Measurements from ENCODE around the gene HLA-E.
"Not testable (repeated sequence)": the region's sequence is repeated elsewhere in the genome, so short reads cannot be mapped to it uniquely, and the experiment has no call there.

Gene HLA-E

GRCh38 chr6:30493643-30494250, 4.4 kb downstream of the HLA-E start:
- H3K4me2 ChIP-seq (ENCODE audit: low read depth, low read length, poor library complexity, severe bottlenecking): peak overlapping the region; percentile 99
- H2AFZ ChIP-seq (ENCODE audit: low read length): no peak overlapping the region
- no peaks in the 10 kb centered on the region for H3K9me2 ChIP-seq (replicated peaks; ENCODE audit: low read depth, low read length)
- H3K79me2 ChIP-seq (ENCODE audit: insufficient read depth, low read length): peaks cover 45% of the 10 kb centered on the region
- H3K36me3 ChIP-seq (ENCODE audit: insufficient read depth, low read length): peaks cover 24% of the 10 kb centered on the region; the same call in 1 of the 2 replicates
- peaks cover 42% of the 10 kb centered on the region for H4K20me1 ChIP-seq (ENCODE audit: insufficient read depth, low read length, poor library complexity, severe bottlenecking)
- H3K9ac ChIP-seq (ENCODE audit: low read depth, low read length, poor library complexity, severe bottlenecking): no peak overlapping the region
- TF ChIP-seq EZH2phosphoT487 (IDR thresholded peaks at IDR 0.05; ENCODE audit: borderline replicate concordance) (no peak), CTCF (conservative IDR thresholded peaks at IDR 0.05; ENCODE audit: low read length) (peak; percentile 67)
- H3K4me1 ChIP-seq (ENCODE audit: insufficient read depth, low read length, poor library complexity, severe bottlenecking): peaks cover 47% of the 10 kb centered on the region
- H3K9me3 ChIP-seq (ENCODE audit: insufficient read depth, low read depth, low read length): no peaks in the 10 kb centered on the region
- peaks cover 11% of the 10 kb centered on the region; the same call in 1 of the 2 replicates for H3F3A ChIP-seq (ENCODE audit: low read depth)
- no peak overlapping the region for H3K4me3 ChIP-seq (ENCODE audit: low read length, poor library complexity, severe bottlenecking)
- peaks cover 6% of the 10 kb centered on the region for H3K27me3 ChIP-seq (ENCODE audit: insufficient read depth, low read length, poor library complexity, severe bottlenecking)

GRCh38 chr6:30494291-30494861, 5.1 kb downstream of the HLA-E start:
- Histone ChIP-seq H3K4me1 (ENCODE audit: insufficient read depth, low read length, poor library complexity, severe bottlenecking) (peaks cover 43% of the 10 kb centered on the region), H3K79me2 (ENCODE audit: insufficient read depth, low read length) (peaks cover 44% of the 10 kb centered on the region), H3K9me2 (replicated peaks; ENCODE audit: low read depth, low read length) (no peaks in the 10 kb centered on the region), H3K4me3 (ENCODE audit: low read length, poor library complexity, severe bottlenecking) (no peak overlapping the region), H3K27me3 (ENCODE audit: insufficient read depth, low read length, poor library complexity, severe bottlenecking) (peaks cover 6% of the 10 kb centered on the region), H4K20me1 (ENCODE audit: insufficient read depth, low read length, poor library complexity, severe bottlenecking) (peaks cover 42% of the 10 kb centered on the region), H3K36me3 (ENCODE audit: insufficient read depth, low read length) (peaks cover 24% of the 10 kb centered on the region; the same call in 1 of the 2 replicates), H2AFZ (ENCODE audit: low read length) (no peak overlapping the region), H3K9me3 (ENCODE audit: insufficient read depth, low read depth, low read length) (no peaks in the 10 kb centered on the region), H3F3A (ENCODE audit: low read depth) (peaks cover 11% of the 10 kb centered on the region; the same call in 1 of the 2 replicates), H3K4me2 (ENCODE audit: low read depth, low read length, poor library complexity, severe bottlenecking) (peak overlapping the region; percentile 99), H3K9ac (ENCODE audit: low read depth, low read length, poor library complexity, severe bottlenecking) (no peak overlapping the region)
- TF ChIP-seq EZH2phosphoT487 (IDR thresholded peaks at IDR 0.05; ENCODE audit: borderline replicate concordance) (no peak), CTCF (conservative IDR thresholded peaks at IDR 0.05; ENCODE audit: low read length) (no peak)

- Histone ChIP-seq H4K20me1 (ENCODE audit: insufficient read depth, low read length, poor library complexity, severe bottlenecking) (peaks cover 36% of the 10 kb centered on the region), H3K36me3 (ENCODE audit: insufficient read depth, low read length) (peaks cover 24% of the 10 kb centered on the region; the same call in 1 of the 2 replicates), H3F3A (ENCODE audit: low read depth) (peaks cover 11% of the 10 kb centered on the region; the same call in 1 of the 2 replicates), H3K79me2 (ENCODE audit: insufficient read depth, low read length) (peaks cover 37% of the 10 kb centered on the region), H3K4me1 (ENCODE audit: insufficient read depth, low read length, poor library complexity, severe bottlenecking) (peaks cover 44% of the 10 kb centered on the region)
- H3K4me2 ChIP-seq (ENCODE audit: low read depth, low read length, poor library complexity, severe bottlenecking); H3K9me2 ChIP-seq (replicated peaks; ENCODE audit: low read depth, low read length); H3K4me3 ChIP-seq (ENCODE audit: low read length, poor library complexity, severe bottlenecking); H2AFZ ChIP-seq (ENCODE audit: low read length); H3K27me3 ChIP-seq (ENCODE audit: insufficient read depth, low read length, poor library complexity, severe bottlenecking); H3K9me3 ChIP-seq (ENCODE audit: insufficient read depth, low read depth, low read length); H3K9ac ChIP-seq (ENCODE audit: low read depth, low read length, poor library complexity, severe bottlenecking): not testable (repeated sequence)
Measured at GRCh38 chr6:30495060-30495459, 5.8 kb downstream of the HLA-E start.

Measured in Loucy (cell line).